ENCODE results near the gene FBLIM1. TPM values are rescaled to one million over a fixed set of nuclear protein-coding genes. Genes with fewer than 3 reads are reported as not detected.

FBLIM1 gene
- total RNA-seq, 2 donors from 2014 or later = 0.21 TPM; not detected in 1

GRCh38 chr1:15757575-15758342 lies 836 bp upstream of the FBLIM1 start:
- Mint-ChIP-seq H3K27ac (no peak overlapping the region), H3K36me3 (ENCODE audit: low read depth) (peaks cover 2% of the 10 kb centered on the region), H3K4me1 (peaks cover 16% of the 10 kb centered on the region), H3K27me3 (peaks cover 55% of the 10 kb centered on the region), H3K4me3 (peak overlapping the region; percentile 80)
- ATAC-seq (no peak), DNase-seq (no peak)
- no peaks in the 10 kb centered on the region for H3K9me3 ChIP-seq (ENCODE audit: control insufficient read depth, low read length, poor library complexity, severe bottlenecking)

DNA sequence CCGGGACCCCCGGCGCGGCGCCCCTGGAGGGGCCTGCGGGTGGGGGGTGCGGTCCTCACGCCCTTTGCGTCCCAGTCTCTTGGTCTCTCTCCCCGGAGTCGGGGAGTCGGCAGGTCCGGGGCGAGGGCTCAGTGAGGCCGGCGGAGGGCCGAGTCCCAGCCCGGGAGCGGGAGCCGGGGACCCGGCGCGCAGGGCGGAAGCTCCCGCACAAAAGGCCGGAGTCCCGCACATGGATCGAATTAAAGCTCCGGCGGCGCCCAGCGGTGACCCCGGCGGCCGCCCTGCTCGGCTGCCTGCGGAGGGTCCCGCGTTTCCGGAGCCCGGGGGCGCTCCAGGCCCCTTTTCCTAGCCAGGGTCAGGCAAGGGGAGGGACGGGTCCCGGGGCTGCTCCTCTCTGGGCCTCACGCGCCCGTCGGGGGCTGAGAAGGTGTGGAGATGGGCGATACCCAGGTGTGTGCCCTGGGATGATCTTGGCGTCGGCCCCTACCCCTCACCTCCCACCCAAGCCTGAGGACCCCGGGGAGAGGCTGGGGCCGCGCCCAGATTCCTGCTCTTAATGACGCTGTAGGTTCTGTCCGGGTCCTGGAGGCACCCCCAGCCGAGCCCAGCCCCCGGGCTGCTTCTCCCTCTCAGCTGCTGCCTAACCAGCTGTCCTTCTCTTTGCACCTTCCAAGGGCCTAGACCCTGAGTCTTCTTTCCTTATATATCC lies 512 bp downstream of the FBLIM1 start:
- H3K4me1 Mint-ChIP-seq = peaks cover 16% of the 10 kb centered on the region
- H3K36me3 Mint-ChIP-seq (ENCODE audit: low read depth) = peaks cover 3% of the 10 kb centered on the region
- peak overlapping the region; percentile 75 for H3K4me3 Mint-ChIP-seq
- no peak overlapping the region for H3K27ac Mint-ChIP-seq
- peak; percentile 36 for ATAC-seq
- peaks cover 59% of the 10 kb centered on the region for H3K27me3 Mint-ChIP-seq
- DNase-seq = no peak
- no peaks in the 10 kb centered on the region for H3K9me3 ChIP-seq (ENCODE audit: control insufficient read depth, low read length, poor library complexity, severe bottlenecking)

- Mint-ChIP-seq H3K4me3 (peak overlapping the region; percentile 25), H3K27me3 (peaks cover 60% of the 10 kb centered on the region), H3K27ac (no peak overlapping the region), H3K36me3 (ENCODE audit: low read depth) (peaks cover 3% of the 10 kb centered on the region), H3K4me1 (peaks cover 17% of the 10 kb centered on the region)
- H3K9me3 ChIP-seq (ENCODE audit: control insufficient read depth, low read length, poor library complexity, severe bottlenecking) = no peaks in the 10 kb centered on the region
- no peak for ATAC-seq
- no peak for DNase-seq
Observed at GRCh38 chr1:15760520-15761211, 2.1 kb downstream of the FBLIM1 start.

GRCh38 chr1:15761366-15762128 lies 3.0 kb downstream of the FBLIM1 start:
- Mint-ChIP-seq H3K27ac (no peak overlapping the region), H3K4me1 (peaks cover 13% of the 10 kb centered on the region), H3K4me3 (no peak overlapping the region), H3K36me3 (ENCODE audit: low read depth) (peaks cover 3% of the 10 kb centered on the region), H3K27me3 (peaks cover 61% of the 10 kb centered on the region)
- DNase-seq (no peak), ATAC-seq (no peak)
- H3K9me3 ChIP-seq (ENCODE audit: control insufficient read depth, low read length, poor library complexity, severe bottlenecking) = no peaks in the 10 kb centered on the region

DNA sequence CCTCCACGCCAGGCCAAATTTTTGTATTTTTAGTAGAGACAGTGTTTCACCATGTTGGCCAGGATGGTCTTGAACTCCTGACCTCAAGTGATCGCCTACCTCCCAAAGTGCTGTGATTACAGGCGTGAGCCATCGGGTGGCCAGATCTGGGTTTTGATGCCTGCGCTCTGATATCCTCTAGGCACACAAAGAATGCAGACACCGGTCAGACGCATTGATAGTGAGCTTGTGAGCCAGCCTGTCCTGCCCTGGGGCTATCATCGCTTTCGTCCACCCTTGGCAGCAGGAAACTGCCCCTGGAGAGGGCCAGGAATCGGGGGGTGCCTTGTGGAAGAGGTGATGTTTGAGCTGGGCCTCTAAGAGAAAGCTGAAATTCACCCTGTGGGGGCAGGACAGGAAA lies 4.0 kb downstream of the FBLIM1 start:
- H3K27ac Mint-ChIP-seq = no peak overlapping the region
- ATAC-seq (no peak), DNase-seq (no peak)
- peaks cover 3% of the 10 kb centered on the region for H3K36me3 Mint-ChIP-seq (ENCODE audit: low read depth)
- no peaks in the 10 kb centered on the region for H3K9me3 ChIP-seq (ENCODE audit: control insufficient read depth, low read length, poor library complexity, severe bottlenecking)
- H3K27me3 Mint-ChIP-seq = peaks cover 51% of the 10 kb centered on the region
- H3K4me3 Mint-ChIP-seq = no peak overlapping the region
- peaks cover 9% of the 10 kb centered on the region for H3K4me1 Mint-ChIP-seq

GRCh38 chr1:15764269-15764764 lies 5.7 kb downstream of the FBLIM1 start:
- peaks cover 50% of the 10 kb centered on the region for H3K27me3 Mint-ChIP-seq
- H3K36me3 Mint-ChIP-seq (ENCODE audit: low read depth) = peaks cover 3% of the 10 kb centered on the region
- DNase-seq (no peak), ATAC-seq (no peak)
- H3K4me1 Mint-ChIP-seq = peaks cover 5% of the 10 kb centered on the region
- H3K27ac Mint-ChIP-seq = no peak overlapping the region
- H3K4me3 Mint-ChIP-seq = no peak overlapping the region
- H3K9me3 ChIP-seq (ENCODE audit: control insufficient read depth, low read length, poor library complexity, severe bottlenecking) = no peaks in the 10 kb centered on the region

GRCh38 chr1:15764890-15765289 lies 6.3 kb downstream of the FBLIM1 start:
- no peak for DNase-seq
- no peak overlapping the region for H3K4me3 Mint-ChIP-seq
- peaks cover 4% of the 10 kb centered on the region for H3K4me1 Mint-ChIP-seq
- H3K27me3 Mint-ChIP-seq = peaks cover 45% of the 10 kb centered on the region
- H3K27ac Mint-ChIP-seq = no peak overlapping the region
- no peak for ATAC-seq
- H3K9me3 ChIP-seq (ENCODE audit: control insufficient read depth, low read length, poor library complexity, severe bottlenecking) = no peaks in the 10 kb centered on the region
- peaks cover 3% of the 10 kb centered on the region for H3K36me3 Mint-ChIP-seq (ENCODE audit: low read depth)

GRCh38 chr1:15765495-15766194 lies 7.0 kb downstream of the FBLIM1 start:
- Mint-ChIP-seq H3K36me3 (ENCODE audit: low read depth) (peaks cover 3% of the 10 kb centered on the region), H3K27me3 (peaks cover 49% of the 10 kb centered on the region), H3K27ac (no peak overlapping the region), H3K4me3 (no peak overlapping the region), H3K4me1 (peaks cover 4% of the 10 kb centered on the region)
- ATAC-seq (no peak), DNase-seq (no peak)
- H3K9me3 ChIP-seq (ENCODE audit: control insufficient read depth, low read length, poor library complexity, severe bottlenecking) = no peaks in the 10 kb centered on the region

GRCh38 chr1:15767941-15768340 lies 9.3 kb downstream of the FBLIM1 start:
- ATAC-seq (no peak), DNase-seq (no peak)
- H3K9me3 ChIP-seq (ENCODE audit: control insufficient read depth, low read length, poor library complexity, severe bottlenecking) = no peaks in the 10 kb centered on the region
- Mint-ChIP-seq H3K27me3 (peaks cover 45% of the 10 kb centered on the region), H3K4me1 (peaks cover 2% of the 10 kb centered on the region), H3K4me3 (no peak overlapping the region), H3K36me3 (ENCODE audit: low read depth) (peaks cover 3% of the 10 kb centered on the region), H3K27ac (no peak overlapping the region)

DNA sequence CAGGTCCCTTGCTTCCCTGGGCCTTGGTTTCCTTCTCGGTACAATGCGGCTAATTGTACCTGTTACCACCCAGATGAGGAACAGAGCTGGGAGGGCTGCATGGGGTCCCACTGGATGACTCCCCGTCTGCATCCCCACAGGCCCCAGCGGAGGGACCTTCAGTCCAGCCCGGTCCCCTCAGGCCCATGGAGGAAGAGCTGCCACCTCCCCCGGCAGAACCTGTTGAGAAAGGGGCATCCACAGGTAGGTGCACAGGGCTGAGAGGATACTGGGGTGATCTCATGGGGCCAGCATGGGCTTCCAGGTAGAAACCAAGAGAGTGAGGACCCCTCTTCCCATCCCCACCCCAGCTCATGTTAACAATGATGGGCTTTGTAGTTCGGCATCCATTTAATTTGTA lies 9.8 kb downstream of the FBLIM1 start:
- no peak overlapping the region for H3K27ac Mint-ChIP-seq
- H3K4me1 Mint-ChIP-seq = peaks cover 2% of the 10 kb centered on the region
- H3K9me3 ChIP-seq (ENCODE audit: control insufficient read depth, low read length, poor library complexity, severe bottlenecking) = no peaks in the 10 kb centered on the region
- peaks cover 45% of the 10 kb centered on the region for H3K27me3 Mint-ChIP-seq
- no peak for ATAC-seq
- no peak for DNase-seq
- peaks cover 3% of the 10 kb centered on the region for H3K36me3 Mint-ChIP-seq (ENCODE audit: low read depth)
- no peak overlapping the region for H3K4me3 Mint-ChIP-seq

- DNase-seq (no peak), ATAC-seq (no peak)
- no peaks in the 10 kb centered on the region for H3K4me1 Mint-ChIP-seq
- no peak overlapping the region for H3K27ac Mint-ChIP-seq
- peaks cover 36% of the 10 kb centered on the region for H3K27me3 Mint-ChIP-seq
- no peak overlapping the region for H3K4me3 Mint-ChIP-seq
- H3K36me3 Mint-ChIP-seq (ENCODE audit: low read depth) = peaks cover 3% of the 10 kb centered on the region
- no peaks in the 10 kb centered on the region for H3K9me3 ChIP-seq (ENCODE audit: control insufficient read depth, low read length, poor library complexity, severe bottlenecking)
Observed at GRCh38 chr1:15770313-15770962, 11.8 kb downstream of the FBLIM1 start.
